ENCODE data around the gene ZBTB47. TPM values are rescaled to one million over a fixed set of nuclear protein-coding genes. Genes with fewer than 3 reads are reported as not detected.

ZBTB47 gene
- total RNA-seq, 2 experiments from 2014 or later, result 0.21 to 0.22 TPM

- H3K27me3 Mint-ChIP-seq, result peaks cover 17% of the 10 kb centered on the region
- ChIA-PET POLR2A (no interaction called here), CTCF (interaction anchor here (0.9 to 1.8 kb wide), 3 partner anchors 11 to 58 kb away, joined by 4 to 6 read pairs (median 5); no protein-coding TSS in a partner anchor)
- H3K4me1 Mint-ChIP-seq, result peaks cover 2% of the 10 kb centered on the region
- DNase-seq, result no peak
- H3K27ac Mint-ChIP-seq, result no peak overlapping the region
- H3K36me3 Mint-ChIP-seq (ENCODE audit: low read depth), result no peaks in the 10 kb centered on the region
- peak overlapping the region; percentile 18 for H3K4me3 Mint-ChIP-seq
- H3K9me3 Mint-ChIP-seq, result no peaks in the 10 kb centered on the region
Measured at GRCh38 chr3:42685891-42686820, 32.7 kb downstream of the ZBTB47 start.

DNA sequence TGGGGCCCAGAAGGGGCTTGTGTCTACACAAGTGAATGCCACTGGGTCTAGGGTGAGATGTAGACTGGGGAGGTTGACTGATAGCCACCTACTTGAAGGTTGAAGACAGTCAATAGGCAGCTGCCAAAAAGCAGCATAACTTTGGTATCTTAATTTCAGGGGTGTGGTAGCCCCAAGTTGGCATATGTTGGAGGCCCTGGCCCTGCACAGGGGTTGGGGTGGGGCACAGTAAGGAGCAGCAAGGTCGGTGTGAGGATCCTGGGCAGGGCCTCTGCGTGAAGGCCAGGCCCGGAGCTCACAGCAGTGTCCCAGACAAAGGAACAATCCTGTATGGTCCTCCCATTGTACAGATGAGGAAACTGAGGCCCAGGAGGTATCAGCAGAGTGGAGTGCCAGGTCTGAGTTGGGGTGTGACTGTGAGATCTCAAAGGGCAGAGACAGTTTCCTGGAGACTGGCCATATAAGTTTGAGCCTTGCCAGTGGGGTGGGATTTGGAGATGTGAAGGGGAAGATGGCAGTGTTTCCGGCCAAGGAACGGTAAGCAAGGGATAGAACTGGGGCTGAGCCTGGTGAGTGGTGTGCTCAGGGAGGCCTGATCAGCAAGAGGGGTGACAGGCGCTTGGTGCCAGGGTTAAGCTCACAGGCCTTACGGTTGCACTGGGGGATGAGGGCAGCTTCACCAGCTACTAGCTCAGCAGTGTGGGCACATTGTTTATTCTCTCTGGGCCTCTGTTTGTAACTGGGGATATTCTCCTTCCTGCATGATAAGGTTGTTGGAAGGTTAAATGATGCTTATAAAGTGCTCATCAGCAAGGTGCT, 33.5 kb downstream of the ZBTB47 start:
- CTCF ChIA-PET, result interaction anchor here (0.9 to 1.8 kb wide), 2 partner anchors 10 to 34 kb away, joined by 3 to 4 read pairs; no protein-coding TSS in a partner anchor
- H3K4me1 Mint-ChIP-seq, result peaks cover 2% of the 10 kb centered on the region
- POLR2A ChIA-PET, result interaction anchor here (0.6 kb wide), 1 partner anchor 142 kb away, joined by 4 read pairs; no protein-coding TSS in a partner anchor
- no peaks in the 10 kb centered on the region for H3K36me3 Mint-ChIP-seq (ENCODE audit: low read depth)
- peaks cover 17% of the 10 kb centered on the region for H3K27me3 Mint-ChIP-seq
- no peak for DNase-seq
- no peaks in the 10 kb centered on the region for H3K9me3 Mint-ChIP-seq
- no peak overlapping the region for H3K4me3 Mint-ChIP-seq
- no peak overlapping the region for H3K27ac Mint-ChIP-seq

DNA sequence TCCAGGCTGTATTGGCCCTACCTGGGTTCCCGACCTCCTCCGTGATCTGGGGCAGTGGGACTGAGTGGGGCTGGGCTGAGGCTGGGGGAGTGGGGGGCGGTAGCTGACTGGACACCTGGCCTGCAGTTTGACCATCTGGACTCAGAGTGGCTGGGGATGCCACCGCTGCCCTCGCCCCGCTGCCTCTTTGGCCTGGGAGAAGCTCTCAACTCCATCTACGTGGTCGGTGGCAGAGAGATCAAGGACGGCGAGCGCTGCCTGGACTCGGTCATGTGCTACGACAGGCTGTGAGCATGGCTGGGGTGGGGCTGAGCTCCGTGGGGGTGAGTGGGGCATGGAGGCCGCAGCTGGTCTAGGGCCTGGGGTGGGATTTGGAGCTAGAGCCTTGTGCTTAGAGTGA, 34.5 kb downstream of the ZBTB47 start:
- H3K4me1 Mint-ChIP-seq, result peaks cover 2% of the 10 kb centered on the region
- no peak overlapping the region for H3K27ac Mint-ChIP-seq
- H3K36me3 Mint-ChIP-seq (ENCODE audit: low read depth), result no peaks in the 10 kb centered on the region
- CTCF ChIA-PET, result interaction anchor here (0.9 kb wide), 1 partner anchor 35 kb away, joined by 3 read pairs; no protein-coding TSS in a partner anchor
- POLR2A ChIA-PET, result no interaction called here
- H3K27me3 Mint-ChIP-seq, result peaks cover 13% of the 10 kb centered on the region
- no peak overlapping the region for H3K4me3 Mint-ChIP-seq
- DNase-seq, result no peak
- H3K9me3 Mint-ChIP-seq, result no peaks in the 10 kb centered on the region

- ChIA-PET CTCF (no interaction called here), POLR2A (no interaction called here)
- Mint-ChIP-seq H3K27me3 (peaks cover 12% of the 10 kb centered on the region), H3K36me3 (ENCODE audit: low read depth) (no peaks in the 10 kb centered on the region), H3K4me1 (peaks cover 2% of the 10 kb centered on the region), H3K9me3 (no peaks in the 10 kb centered on the region), H3K27ac (no peak overlapping the region), H3K4me3 (no peak overlapping the region)
- no peak for DNase-seq
Measured at GRCh38 chr3:42688487-42689420, 35.3 kb downstream of the ZBTB47 start.

- H3K9me3 Mint-ChIP-seq, result no peaks in the 10 kb centered on the region
- no peaks in the 10 kb centered on the region for H3K36me3 Mint-ChIP-seq (ENCODE audit: low read depth)
- ChIA-PET CTCF (no interaction called here), POLR2A (no interaction called here)
- H3K4me1 Mint-ChIP-seq, result peaks cover 2% of the 10 kb centered on the region
- H3K27ac Mint-ChIP-seq, result no peak overlapping the region
- DNase-seq, result no peak
- H3K27me3 Mint-ChIP-seq, result peaks cover 12% of the 10 kb centered on the region
- H3K4me3 Mint-ChIP-seq, result no peak overlapping the region
Measured at GRCh38 chr3:42689421-42690014, 36.0 kb downstream of the ZBTB47 start.

- DNase-seq, result no peak
- no peak overlapping the region for H3K27ac Mint-ChIP-seq
- CTCF ChIA-PET, result interaction anchor here (1.0 kb wide), 1 partner anchor 29 kb away, joined by 3 read pairs; no protein-coding TSS in a partner anchor
- POLR2A ChIA-PET, result no interaction called here
- peaks cover 2% of the 10 kb centered on the region for H3K4me1 Mint-ChIP-seq
- H3K27me3 Mint-ChIP-seq, result peaks cover 12% of the 10 kb centered on the region
- no peak overlapping the region for H3K4me3 Mint-ChIP-seq
- no peaks in the 10 kb centered on the region for H3K9me3 Mint-ChIP-seq
- H3K36me3 Mint-ChIP-seq (ENCODE audit: low read depth), result no peaks in the 10 kb centered on the region
Measured at GRCh38 chr3:42690191-42690590, 36.7 kb downstream of the ZBTB47 start.

GRCh38 chr3:42690766-42691680, 37.5 kb downstream of the ZBTB47 start:
- ChIA-PET CTCF (interaction anchor here (1.0 kb wide), 1 partner anchor 30 kb away, joined by 3 read pairs; no protein-coding TSS in a partner anchor), POLR2A (no interaction called here)
- no peaks in the 10 kb centered on the region for H3K4me1 Mint-ChIP-seq

DNA sequence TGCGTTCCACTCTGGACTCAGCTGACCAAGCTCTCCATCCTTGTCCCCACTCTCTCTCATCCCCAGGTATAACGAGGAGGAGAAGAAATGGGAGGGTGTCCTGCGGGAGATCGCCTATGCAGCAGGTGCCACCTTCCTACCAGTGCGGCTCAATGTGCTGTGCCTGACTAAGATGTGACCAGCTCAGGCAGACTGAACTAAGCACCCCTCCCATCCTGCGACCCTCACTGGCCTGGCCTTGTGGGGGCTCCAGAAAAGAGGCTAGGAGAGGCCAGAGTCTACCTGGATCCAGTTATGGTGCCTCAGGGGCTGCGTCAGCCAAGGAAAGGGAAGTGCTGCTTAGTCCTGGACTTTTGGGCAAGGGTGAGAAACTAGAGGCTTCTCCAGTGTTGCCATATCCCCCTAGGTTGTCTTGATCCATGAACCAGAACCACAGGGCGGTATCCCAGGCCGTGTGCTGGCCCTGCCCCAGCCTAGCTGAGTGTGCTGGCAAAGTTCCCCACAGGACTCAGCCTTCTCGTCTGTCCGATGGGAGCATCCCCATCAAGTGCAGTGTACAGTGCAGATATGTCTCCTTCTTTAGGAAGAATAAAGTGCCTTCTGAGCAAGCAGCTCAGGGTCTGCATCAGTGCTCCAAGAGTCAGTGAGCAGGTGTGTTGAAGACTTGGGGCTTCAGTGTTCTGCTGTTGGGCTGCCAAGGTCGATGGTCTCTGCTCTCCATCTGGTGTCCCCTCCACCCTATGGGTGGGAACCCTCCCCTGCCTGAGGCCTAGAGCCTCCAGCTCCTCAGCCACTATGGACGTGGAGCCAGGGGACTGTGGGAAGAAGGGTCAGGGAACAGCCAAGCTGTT, 38.5 kb downstream of the ZBTB47 start:
- no peak for DNase-seq
- Mint-ChIP-seq H3K9me3 (no peaks in the 10 kb centered on the region), H3K27ac (no peak overlapping the region), H3K27me3 (peaks cover 4% of the 10 kb centered on the region), H3K36me3 (ENCODE audit: low read depth) (no peaks in the 10 kb centered on the region), H3K4me3 (no peak overlapping the region), H3K4me1 (no peaks in the 10 kb centered on the region)
- ChIA-PET CTCF (no interaction called here), POLR2A (no interaction called here)

More at GRCh38 chr3:42690766-42691680, 37.5 kb downstream of the ZBTB47 start:
- H3K9me3 Mint-ChIP-seq, result no peaks in the 10 kb centered on the region
- no peak for DNase-seq
- peaks cover 8% of the 10 kb centered on the region for H3K27me3 Mint-ChIP-seq
- no peaks in the 10 kb centered on the region for H3K36me3 Mint-ChIP-seq (ENCODE audit: low read depth)
- no peak overlapping the region for H3K27ac Mint-ChIP-seq
- H3K4me3 Mint-ChIP-seq, result no peak overlapping the region

- Mint-ChIP-seq H3K27me3 (peaks cover 2% of the 10 kb centered on the region), H3K9me3 (no peaks in the 10 kb centered on the region), H3K4me1 (no peaks in the 10 kb centered on the region), H3K36me3 (ENCODE audit: low read depth) (no peaks in the 10 kb centered on the region), H3K4me3 (no peak overlapping the region), H3K27ac (no peak overlapping the region)
- ChIA-PET POLR2A (no interaction called here), CTCF (no interaction called here)
- no peak for DNase-seq
Measured at GRCh38 chr3:42692667-42693529, 39.4 kb downstream of the ZBTB47 start.

DNA sequence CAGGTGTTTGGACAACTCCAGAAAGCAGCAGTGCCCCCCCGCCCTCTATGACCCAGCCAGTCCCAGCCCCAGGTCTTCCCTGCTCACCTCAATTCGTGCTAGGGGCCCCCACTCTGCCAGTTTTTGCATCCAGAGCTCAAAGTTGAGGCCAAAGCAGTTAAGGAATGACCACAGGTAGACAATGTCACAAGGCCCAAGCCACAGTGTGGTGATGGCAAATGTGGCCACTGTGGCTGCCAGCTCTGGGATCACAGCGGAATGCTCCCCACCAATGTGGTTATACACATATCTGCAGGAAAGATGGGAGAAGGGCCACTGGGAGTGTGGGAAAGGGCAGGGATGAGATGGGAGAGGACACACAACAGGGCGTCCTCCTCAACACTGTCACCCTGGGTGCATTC, 40.0 kb downstream of the ZBTB47 start:
- peaks cover under 1% of the 10 kb centered on the region for H3K4me1 Mint-ChIP-seq
- H3K4me3 Mint-ChIP-seq, result no peak overlapping the region
- no peaks in the 10 kb centered on the region for H3K9me3 Mint-ChIP-seq
- H3K27ac Mint-ChIP-seq, result no peak overlapping the region
- H3K36me3 Mint-ChIP-seq (ENCODE audit: low read depth), result no peaks in the 10 kb centered on the region
- H3K27me3 Mint-ChIP-seq, result peaks cover 2% of the 10 kb centered on the region
- no peak for DNase-seq
- CTCF ChIA-PET, result no interaction called here
- POLR2A ChIA-PET, result no interaction called here
